Epithelial cell of esophagus (primary cell): Measurements from ENCODE around the gene PNMA8C.
"Not testable (repeated sequence)": the region's sequence is repeated elsewhere in the genome, so short reads cannot be mapped to it uniquely, and the experiment has no call there.

Experiments used
- DNase-seq: peaks from one replicate; pipeline ENCODE4 v3.0.0; 2010; ENCODE audit warnings: low read depth
- H3K4me3 ChIP-seq: 2 replicates; pipeline ENCODE4 v1.5.1; 2011; ENCODE audit warnings: mild to moderate bottlenecking, low read length, control low read depth
- CTCF ChIP-seq: IDR thresholded peaks from 2 replicates; pipeline ENCODE4 v1.5.1; 2011; ENCODE audit warnings: low read depth, mild to moderate bottlenecking, low read length, control low read depth, inconsistent platforms; ENCODE audit not compliant: insufficient read depth; ENCODE audit errors: missing control alignments

The PNMA8C gene

GRCh38 chr19:46423188-46423587, 5.5 kb downstream of the PNMA8C start:
- H3K4me3 ChIP-seq = no peak overlapping the region
- DNase-seq = no peak
- TF ChIP-seq CTCF = no peak

GRCh38 chr19:46422344-46422743, 6.4 kb downstream of the PNMA8C start:
- DNase-seq = no peak
- no peak overlapping the region for H3K4me3 ChIP-seq
- TF ChIP-seq CTCF = no peak

- no peak overlapping the region for H3K4me3 ChIP-seq
- DNase-seq = no peak
- no peak for TF ChIP-seq CTCF
These were observed 8.7 kb downstream of the PNMA8C start for GRCh38 chr19:46420056-46420455.

GRCh38 chr19:46415804-46416709, 12.7 kb downstream of the PNMA8C start:
- H3K4me3 ChIP-seq = peak overlapping the region; percentile 13

GRCh38 chr19:46414899-46415298, 13.8 kb downstream of the PNMA8C start:
- DNase-seq, H3K4me3 ChIP-seq: not testable (repeated sequence)

More at GRCh38 chr19:46415804-46416709, 12.7 kb downstream of the PNMA8C start:
- DNase-seq = peak; percentile 60

GRCh38 chr19:46413262-46414031, 15.3 kb downstream of the PNMA8C start, which contains the start of gene CCDC8:
Gene CCDC8 (minus strand): TSS chr19:46413564. CDS start chr19:46412810, 754 bp downstream.
- no peak for TF ChIP-seq CTCF
- H3K4me3 ChIP-seq = peak within 1 kb of the TSS; percentile 76
- DNase-seq = peak; percentile 90

- DNase-seq = no peak
- peak overlapping the region; percentile 76 for H3K4me3 ChIP-seq
- no peak for TF ChIP-seq CTCF
These were observed 16.0 kb downstream of the PNMA8C start for GRCh38 chr19:46412650-46413261.
